Large intestine (tissue), 3 donors: ENCODE results near the gene HADHA. TPM values are rescaled to one million over a fixed set of nuclear protein-coding genes. Genes with fewer than 3 reads are reported as not detected.

Experiments used
- DNase-seq, 2 donors: peaks; one replicate each; pipeline versions ENCODE4 v3.0.0 to v3.0.0-alpha.2; 2013
- H3K27ac ChIP-seq: one replicate; pipeline ENCODE4 v1.5.1; 2013; ENCODE audit warnings: low read length
- H3K27me3 ChIP-seq: 2 replicates; pipeline ENCODE4 v1.6.1; 2013; ENCODE audit warnings: low read length; ENCODE audit not compliant: control insufficient read depth, insufficient read depth
- H3K36me3 ChIP-seq: 2 replicates; pipeline ENCODE4 v1.6.1; 2013; ENCODE audit warnings: low read length; ENCODE audit not compliant: control insufficient read depth, insufficient read depth
- H3K4me1 ChIP-seq: one replicate; pipeline ENCODE4 v1.6.1; 2013; ENCODE audit warnings: low read length; ENCODE audit not compliant: control insufficient read depth, insufficient read depth
- H3K4me3 ChIP-seq: one replicate; pipeline ENCODE4 v1.5.1; 2013; ENCODE audit warnings: low read length
- H3K9me3 ChIP-seq: one replicate; pipeline ENCODE4 v1.6.1; 2013; ENCODE audit warnings: mild to moderate bottlenecking, low read depth, low read length, moderate library complexity; ENCODE audit not compliant: control insufficient read depth
- WGBS: methylation state at CpG from one replicate; pipeline ENCODE4 v1.1.5; 2013; ENCODE audit warnings: low lambda C conversion rate; ENCODE audit not compliant: insufficient coverage; 5-methylcytosine and 5-hydroxymethylcytosine counted together
- polyA plus RNA-seq: library from polyadenylated mRNA; unstranded; fragments of 120-200 nt; gene quantifications from one replicate; pipeline ENCODE4 v1.2.1, GENCODE V29; 2013

The HADHA gene
- polyA plus RNA-seq, 1 donor: 219 TPM

DNA sequence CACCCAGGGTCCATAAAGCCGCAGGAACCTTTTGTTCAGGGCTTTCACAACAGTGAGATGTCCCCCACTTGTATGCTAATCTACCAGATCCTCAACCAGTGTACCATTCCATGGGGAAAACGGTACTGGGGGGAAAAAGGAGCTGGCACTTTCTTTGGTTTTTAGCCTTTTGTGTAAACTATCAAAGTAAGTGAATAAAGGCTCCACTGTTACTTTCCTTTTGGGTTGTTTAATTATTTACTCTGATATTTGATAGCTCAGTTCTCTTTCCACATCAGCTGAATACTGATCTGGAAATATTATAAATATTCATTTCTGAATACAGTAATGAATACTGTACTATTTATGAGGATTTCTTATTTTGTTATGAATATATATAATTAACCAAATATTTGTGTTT is 20.3 kb downstream of the HADHA start:
- Histone ChIP-seq H3K36me3 (peaks cover 49% of the 10 kb centered on the region), H3K4me3 (no peak overlapping the region), H3K27me3 (no peaks in the 10 kb centered on the region), H3K4me1 (no peaks in the 10 kb centered on the region), H3K9me3 (no peaks in the 10 kb centered on the region), H3K27ac (no peak overlapping the region)
- DNase-seq: no peak
- WGBS: no CpG with 5 or more reads among the region's 2 CpGs

DNA sequence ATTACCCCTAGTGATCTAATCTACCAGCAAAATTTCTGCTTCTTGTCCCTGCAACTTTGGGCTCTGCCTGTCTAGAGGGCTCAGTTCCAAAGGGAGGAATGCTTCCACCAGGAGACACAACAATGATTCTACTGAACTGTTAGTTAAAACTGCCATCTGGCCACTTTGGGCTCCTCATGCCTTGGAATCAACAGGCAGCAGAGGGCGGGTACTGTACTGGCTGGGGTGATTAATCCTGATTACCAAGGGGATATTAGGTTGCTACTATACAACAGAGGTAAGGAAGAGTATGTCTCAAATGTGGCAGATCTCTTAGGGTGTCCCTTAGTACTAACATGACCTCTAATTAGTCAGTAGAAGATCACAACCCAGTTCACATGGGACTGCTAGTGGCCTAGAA is 21.4 kb downstream of the HADHA start:
- no peak for DNase-seq
- Histone ChIP-seq H3K27ac (no peak overlapping the region), H3K4me1 (no peaks in the 10 kb centered on the region), H3K27me3 (no peaks in the 10 kb centered on the region), H3K4me3 (no peak overlapping the region), H3K36me3 (peaks cover 41% of the 10 kb centered on the region), H3K9me3 (peaks cover 1% of the 10 kb centered on the region)
- WGBS: no CpG with 5 or more reads among the region's 1 CpG

DNA sequence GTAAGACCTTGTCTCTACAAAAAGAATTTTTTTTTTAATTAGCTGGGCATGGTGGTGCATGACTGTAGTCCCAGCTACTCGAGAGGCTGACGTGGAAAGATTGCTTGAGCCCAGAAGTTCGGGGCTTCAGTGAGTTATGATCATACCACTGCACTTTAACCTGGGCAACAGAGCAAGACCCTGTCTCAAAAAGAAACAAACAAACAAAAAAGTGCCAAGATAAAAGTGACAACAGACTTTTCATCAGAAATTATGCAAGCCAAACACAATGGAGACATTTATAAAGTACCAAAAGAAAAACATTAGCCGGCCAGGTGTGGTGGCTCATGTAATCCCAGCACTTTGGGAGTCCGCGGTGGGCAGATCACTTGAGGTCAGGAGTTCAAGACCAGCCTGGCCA is 26.7 kb downstream of the HADHA start:
- H3K36me3 ChIP-seq: peaks cover 65% of the 10 kb centered on the region
- DNase-seq: no peak
- no peak overlapping the region for H3K4me3 ChIP-seq
- H3K27ac ChIP-seq: no peak overlapping the region
- WGBS: 100% methylated on average over 3 of the region's 6 CpGs
- peaks cover 8% of the 10 kb centered on the region for H3K9me3 ChIP-seq
- H3K27me3 ChIP-seq: no peaks in the 10 kb centered on the region
- H3K4me1 ChIP-seq: no peaks in the 10 kb centered on the region

DNA sequence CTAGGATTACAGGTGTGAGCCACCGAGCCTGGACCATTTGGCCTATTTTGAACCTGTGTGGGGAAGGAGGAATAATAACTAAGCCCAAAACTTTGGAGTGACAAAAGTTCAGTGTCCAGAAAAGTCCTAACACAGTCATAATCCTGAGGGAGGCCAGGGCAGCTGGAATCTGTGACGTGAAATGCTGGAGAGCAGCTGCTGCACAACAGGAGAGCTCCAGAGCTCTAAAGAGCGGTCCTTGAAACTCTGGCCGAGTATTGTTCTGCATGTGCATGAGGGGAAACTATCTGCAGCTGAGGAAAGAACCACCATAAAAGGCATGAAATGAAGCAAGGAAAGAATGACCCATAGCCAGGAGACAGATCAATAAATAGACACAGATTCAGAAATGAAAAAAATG is 27.8 kb downstream of the HADHA start:
- no CpG with 5 or more reads among the region's 4 CpGs for WGBS
- DNase-seq: no peak

DNA sequence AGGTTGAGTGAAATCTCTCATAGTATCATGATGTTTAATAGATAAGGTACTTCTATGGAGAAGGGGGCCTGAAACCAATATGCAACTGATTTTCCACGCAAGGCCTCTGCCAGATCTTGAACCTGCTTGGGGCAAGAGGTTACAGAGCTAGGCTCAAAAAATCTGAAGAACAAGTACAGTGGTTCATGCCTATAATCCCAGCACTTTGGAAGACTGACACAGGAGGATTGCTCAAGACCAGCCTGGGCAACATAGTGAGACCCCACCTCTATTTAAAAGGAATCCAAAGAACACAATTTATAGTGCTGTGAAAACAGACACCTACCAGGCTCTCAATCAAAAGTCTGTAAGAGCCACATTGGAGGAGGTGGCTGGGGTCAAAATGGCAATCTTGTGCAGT is 28.6 kb downstream of the HADHA start:
- no CpG with 5 or more reads among the region's 1 CpG for WGBS
- no peak overlapping the region for H3K27ac ChIP-seq
- no peaks in the 10 kb centered on the region for H3K27me3 ChIP-seq
- no peaks in the 10 kb centered on the region for H3K4me1 ChIP-seq
- DNase-seq: no peak
- peaks cover 8% of the 10 kb centered on the region for H3K9me3 ChIP-seq
- peaks cover 63% of the 10 kb centered on the region for H3K36me3 ChIP-seq
- no peak overlapping the region for H3K4me3 ChIP-seq

More for the DNA sequence above, 27.8 kb downstream of the HADHA start:
- H3K36me3 ChIP-seq: peaks cover 67% of the 10 kb centered on the region
- H3K27ac ChIP-seq: no peak overlapping the region
- H3K9me3 ChIP-seq: peaks cover 8% of the 10 kb centered on the region
- H3K27me3 ChIP-seq: no peaks in the 10 kb centered on the region
- H3K4me3 ChIP-seq: no peak overlapping the region
- H3K4me1 ChIP-seq: no peaks in the 10 kb centered on the region

DNA sequence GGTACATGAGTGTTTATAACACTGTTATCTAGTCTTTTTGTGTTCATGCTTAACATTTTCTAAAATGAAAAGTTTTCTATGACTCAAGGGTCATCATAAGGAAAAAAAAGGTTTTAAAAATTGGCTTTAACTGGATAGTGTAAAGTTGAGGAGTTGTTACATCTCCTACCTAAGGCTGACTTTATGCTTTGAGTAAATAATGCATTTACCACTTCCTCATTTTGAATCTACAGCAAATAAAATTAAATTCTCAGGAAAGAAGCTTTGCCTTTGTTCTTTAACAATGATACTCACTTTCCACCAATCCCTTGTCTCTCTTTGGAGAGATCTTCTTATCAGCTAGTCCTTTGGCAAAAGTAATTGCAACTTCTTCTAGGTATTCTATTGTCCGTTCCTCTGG is 29.7 kb downstream of the HADHA start:
- Histone ChIP-seq H3K4me3 (no peak overlapping the region), H3K9me3 (peaks cover 8% of the 10 kb centered on the region), H3K36me3 (peaks cover 68% of the 10 kb centered on the region), H3K27ac (no peak overlapping the region), H3K4me1 (no peaks in the 10 kb centered on the region), H3K27me3 (no peaks in the 10 kb centered on the region)
- WGBS: no CpG with 5 or more reads among the region's 1 CpG
- DNase-seq: no peak

DNA sequence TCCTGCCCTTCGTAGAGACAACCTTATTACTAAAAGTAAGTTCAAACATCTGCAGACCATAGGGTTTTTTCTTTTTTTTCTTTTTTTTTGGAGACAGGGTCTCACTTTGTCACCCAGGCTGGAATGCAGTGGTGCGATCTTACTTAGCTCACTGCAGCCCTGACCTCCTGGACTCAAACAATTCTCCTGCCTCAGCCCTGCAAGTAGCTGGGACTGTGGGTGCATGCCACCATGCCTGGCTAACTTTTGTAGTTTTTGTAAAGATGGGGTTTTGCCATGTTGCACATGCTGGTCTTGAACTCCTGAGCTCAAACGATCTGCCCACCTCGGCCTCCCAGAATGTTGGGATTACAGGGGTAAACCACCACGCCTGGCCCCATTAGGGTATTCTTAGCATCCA is 32.4 kb downstream of the HADHA start:
- no peak for DNase-seq
- H3K9me3 ChIP-seq: no peaks in the 10 kb centered on the region
- H3K36me3 ChIP-seq: peaks cover 72% of the 10 kb centered on the region
- 100% methylated on average over 2 of the region's 5 CpGs for WGBS
- no peaks in the 10 kb centered on the region for H3K27me3 ChIP-seq
- H3K27ac ChIP-seq: no peak overlapping the region
- no peak overlapping the region for H3K4me3 ChIP-seq
- no peaks in the 10 kb centered on the region for H3K4me1 ChIP-seq

DNA sequence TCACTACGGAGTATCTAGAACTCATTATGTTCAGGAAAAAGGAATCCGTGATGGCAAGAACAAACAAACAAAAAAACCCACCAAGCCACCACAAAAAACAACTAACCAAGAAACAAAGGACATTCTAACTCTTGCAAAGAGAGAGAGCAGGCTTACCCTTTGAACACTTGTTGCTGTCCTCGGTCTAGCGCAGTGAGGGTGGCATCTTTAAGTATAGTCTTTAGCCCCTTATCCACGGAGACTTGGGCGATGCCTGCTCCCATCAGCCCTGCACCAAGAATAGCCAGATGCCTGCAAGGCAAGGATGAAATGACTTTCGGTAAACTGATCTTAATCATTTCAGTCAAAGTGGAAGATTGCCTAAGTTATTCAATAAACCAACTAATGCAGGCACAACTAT is 40.5 kb downstream of the HADHA start:
- Histone ChIP-seq H3K27ac (no peak overlapping the region), H3K4me1 (no peaks in the 10 kb centered on the region), H3K9me3 (no peaks in the 10 kb centered on the region), H3K36me3 (peaks cover 68% of the 10 kb centered on the region), H3K27me3 (no peaks in the 10 kb centered on the region), H3K4me3 (no peak overlapping the region)
- WGBS: 75% methylated on average over 2 of the region's 7 CpGs
- DNase-seq: no peak

DNA sequence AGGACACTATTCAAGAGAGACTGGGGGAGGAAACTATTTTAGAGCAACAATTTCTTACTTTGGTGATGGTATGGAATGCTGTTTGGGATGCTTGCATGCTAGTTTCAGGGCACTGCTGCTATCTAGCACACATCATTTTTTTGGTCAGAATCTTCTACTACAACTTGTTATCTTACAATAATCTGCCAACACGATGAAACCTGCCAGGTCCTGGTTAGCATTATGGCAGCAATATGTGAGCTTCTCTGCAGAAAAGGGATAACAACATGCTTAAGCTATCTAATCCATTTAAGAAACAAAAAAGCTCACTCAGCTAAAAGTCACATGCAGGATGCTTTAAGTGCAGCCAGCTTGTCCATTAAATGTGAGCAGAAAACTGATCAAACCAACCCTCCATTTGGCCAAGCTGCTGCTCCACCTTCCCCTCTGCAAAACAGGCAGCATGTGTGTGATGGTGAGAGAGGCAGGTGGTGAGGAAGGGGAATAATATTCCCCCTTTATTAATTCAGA is 41.4 kb downstream of the HADHA start:
- no peak overlapping the region for H3K27ac ChIP-seq
- H3K4me1 ChIP-seq: no peaks in the 10 kb centered on the region
- WGBS: no CpG with 5 or more reads among the region's 1 CpG
- no peak overlapping the region for H3K4me3 ChIP-seq
- H3K9me3 ChIP-seq: no peaks in the 10 kb centered on the region
- DNase-seq: no peak
- H3K27me3 ChIP-seq: no peaks in the 10 kb centered on the region
- H3K36me3 ChIP-seq: peaks cover 68% of the 10 kb centered on the region

DNA sequence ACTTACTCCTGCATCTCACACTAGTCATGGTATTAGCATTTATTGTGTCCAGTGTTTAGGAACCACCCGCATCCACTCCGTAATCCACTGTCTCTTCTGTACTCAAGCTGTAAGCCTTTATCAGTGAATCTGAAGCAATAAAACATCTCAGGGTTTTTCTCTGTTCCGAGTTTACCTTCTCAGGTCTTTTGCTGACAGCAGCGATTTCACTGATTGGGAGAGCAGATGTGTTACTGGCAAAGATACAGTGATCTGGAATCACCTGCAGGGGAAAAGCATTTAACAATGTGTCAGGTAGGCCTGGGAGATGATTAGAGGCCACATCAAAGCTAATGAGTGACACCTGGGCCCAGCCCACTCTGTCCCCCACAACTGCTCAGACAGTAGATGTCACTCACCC is 46.9 kb downstream of the HADHA start:
- 100% methylated on average over 1 of the region's 4 CpGs for WGBS
- no peaks in the 10 kb centered on the region for H3K27me3 ChIP-seq
- DNase-seq: no peak
- no peaks in the 10 kb centered on the region for H3K4me1 ChIP-seq
- H3K9me3 ChIP-seq: no peaks in the 10 kb centered on the region
- peaks cover 87% of the 10 kb centered on the region for H3K36me3 ChIP-seq
- H3K4me3 ChIP-seq: no peak overlapping the region
- H3K27ac ChIP-seq: no peak overlapping the region

DNA sequence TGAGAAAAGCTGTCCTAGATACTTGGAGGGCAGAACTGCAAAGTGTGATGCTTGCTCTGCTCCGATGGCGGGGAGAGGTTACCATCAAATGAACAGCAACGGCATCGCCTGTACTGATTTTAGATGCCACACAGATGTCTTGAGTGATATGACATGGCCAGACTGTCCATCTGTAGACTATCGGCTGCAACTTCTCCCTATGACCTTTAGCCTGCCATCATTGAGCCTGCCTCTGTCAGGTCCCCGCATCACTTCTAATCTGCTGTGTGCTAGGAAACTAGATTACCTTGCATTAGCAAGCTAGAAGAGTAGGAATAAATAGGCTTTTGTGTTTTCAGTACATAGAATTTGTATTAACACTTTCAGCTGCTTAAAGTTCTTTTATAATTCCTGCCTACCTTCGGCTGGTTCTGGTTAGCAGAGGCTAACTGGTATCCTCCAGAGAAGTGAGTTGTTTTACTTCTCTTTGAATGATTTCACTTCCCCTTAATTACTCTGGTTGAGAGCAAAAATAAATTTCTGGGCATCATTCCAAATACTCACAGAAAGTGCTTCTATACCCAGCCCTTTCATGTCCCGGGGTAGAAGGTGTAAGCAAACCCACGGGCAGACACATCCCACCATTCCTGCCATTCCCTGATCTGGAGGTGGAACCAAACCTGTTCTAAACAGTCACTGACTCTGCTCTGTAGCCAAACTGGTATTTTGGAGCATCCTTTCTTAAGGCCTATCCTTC is 47.6 kb downstream of the HADHA start:
- Histone ChIP-seq H3K9me3 (no peaks in the 10 kb centered on the region), H3K27me3 (no peaks in the 10 kb centered on the region), H3K36me3 (peaks cover 87% of the 10 kb centered on the region), H3K27ac (no peak overlapping the region), H3K4me3 (no peak overlapping the region), H3K4me1 (no peaks in the 10 kb centered on the region)
- WGBS: no CpG with 5 or more reads among the region's 9 CpGs
- no peak for DNase-seq
